Measurements from ENCODE around the gene PYM1. TPM values are rescaled to one million over a fixed set of nuclear protein-coding genes. Genes with fewer than 3 reads are reported as not detected.

The PYM1 gene
- total and polyA plus RNA-seq, 2 of the 13 experiments (the other 11 are each of a cell fraction or from before 2014, with no cell fraction given): 44.0 to 51.8 TPM

- TF ChIP-seq ZNF414 (CRISPR knock-in tag; IDR thresholded peaks at IDR 0.05) (peak; percentile 27; the same call in 1 of the 2 replicates), ZNF597 (CRISPR knock-in tag; IDR thresholded peaks at IDR 0.05) (no peak), ZBTB39 (CRISPR knock-in tag; IDR thresholded peaks at IDR 0.05) (no peak), ZNF704 (CRISPR knock-in tag; IDR thresholded peaks at IDR 0.05; ENCODE audit: borderline replicate concordance) (no peak), NFE2 (CRISPR knock-in tag; IDR thresholded peaks at IDR 0.05) (no peak), ZNF883 (CRISPR knock-in tag; IDR thresholded peaks at IDR 0.05; ENCODE audit: not compliant biosample characterization) (peak; percentile 64), KDM4B (CRISPR knock-in tag; IDR thresholded peaks at IDR 0.05) (peak; percentile 50; the same call in 1 of the 2 replicates), ZNF605 (CRISPR knock-in tag; IDR thresholded peaks at IDR 0.05) (peak; percentile 7; the same call in 1 of the 2 replicates), BRD4 (CRISPR knock-in tag; IDR thresholded peaks at IDR 0.05) (0 out of 2 replicates have a peak, but pooled peaks have one; percentile 39), GATAD1 (CRISPR knock-in tag; IDR thresholded peaks at IDR 0.05) (peak; percentile 50; the same call in 1 of the 2 replicates), ZNF549 (CRISPR knock-in tag; IDR thresholded peaks at IDR 0.05) (no peak), GMEB1 (CRISPR knock-in tag; IDR thresholded peaks at IDR 0.05; ENCODE audit: borderline replicate concordance) (peak; percentile 25; the same call in 1 of the 2 replicates), IRF2 (CRISPR knock-in tag; IDR thresholded peaks at IDR 0.05) (0 out of 2 replicates have a peak, but pooled peaks have one; percentile 22), ZNF691 (CRISPR knock-in tag; IDR thresholded peaks at IDR 0.05; ENCODE audit: borderline replicate concordance, low read depth) (peak; percentile 72), MATR3 (CRISPR knock-in tag; IDR thresholded peaks at IDR 0.05) (no peak), HOXA3 (CRISPR knock-in tag; IDR thresholded peaks at IDR 0.05) (peak; percentile 36), TBX2 (CRISPR knock-in tag; IDR thresholded peaks at IDR 0.05; ENCODE audit: borderline replicate concordance) (peak; percentile 5), ZBTB38 (CRISPR knock-in tag; IDR thresholded peaks at IDR 0.05) (no peak), ZNF205 (CRISPR knock-in tag; IDR thresholded peaks at IDR 0.05) (no peak), ZC3H4 (CRISPR knock-in tag; IDR thresholded peaks at IDR 0.05; ENCODE audit: borderline replicate concordance) (0 out of 2 replicates have a peak, but pooled peaks have one; percentile 38), NFRKB (IDR thresholded peaks at IDR 0.05) (no peak)
Measured at GRCh38 chr12:55927588-55928502, at the start of gene PYM1 (continued).

Measured in HepG2 (cell line).